Fibroblast of mammary gland (primary cell): ENCODE results near the gene PEX3.

Experiments
- DNase-seq: peaks from one replicate; pipeline ENCODE4 v3.0.0-alpha.2; 2010; ENCODE audit warnings: low read depth
- H3K4me3 ChIP-seq: 2 replicates; pipeline ENCODE4 v1.5.1; 2011; ENCODE audit warnings: low read depth, mild to moderate bottlenecking, low read length, moderate library complexity; ENCODE audit not compliant: control insufficient read depth
- TF ChIP-seq, protein P1 (sequence below): conservative IDR thresholded peaks from 2 replicates; pipeline ENCODE4 v1.5.1; 2011; ENCODE audit warnings: low read depth, low read length, inconsistent platforms; ENCODE audit not compliant: control insufficient read depth, insufficient read depth

PEX3 gene

DNA sequence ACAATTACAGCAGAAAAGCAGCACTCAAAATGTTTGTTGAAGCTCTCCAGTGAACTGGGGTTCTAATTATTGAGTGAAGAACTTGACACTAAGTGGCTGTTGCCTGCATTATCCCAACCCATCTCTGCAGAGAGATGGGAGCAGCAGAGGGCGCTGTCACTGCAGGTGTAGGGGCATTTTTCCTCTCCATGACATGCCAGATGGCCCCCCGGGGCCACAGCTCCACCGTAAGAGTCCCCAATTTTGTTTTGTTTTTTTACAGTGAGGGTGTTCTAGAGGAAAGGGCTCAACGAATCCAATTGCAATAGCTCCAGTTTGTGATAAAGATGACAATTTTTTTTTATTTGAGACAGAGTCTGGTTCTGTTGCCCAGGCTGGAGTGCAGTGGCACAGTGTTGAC lies 62.8 kb downstream of the PEX3 start:
- no peak overlapping the region for H3K4me3 ChIP-seq
- TF ChIP-seq, protein P1, sequence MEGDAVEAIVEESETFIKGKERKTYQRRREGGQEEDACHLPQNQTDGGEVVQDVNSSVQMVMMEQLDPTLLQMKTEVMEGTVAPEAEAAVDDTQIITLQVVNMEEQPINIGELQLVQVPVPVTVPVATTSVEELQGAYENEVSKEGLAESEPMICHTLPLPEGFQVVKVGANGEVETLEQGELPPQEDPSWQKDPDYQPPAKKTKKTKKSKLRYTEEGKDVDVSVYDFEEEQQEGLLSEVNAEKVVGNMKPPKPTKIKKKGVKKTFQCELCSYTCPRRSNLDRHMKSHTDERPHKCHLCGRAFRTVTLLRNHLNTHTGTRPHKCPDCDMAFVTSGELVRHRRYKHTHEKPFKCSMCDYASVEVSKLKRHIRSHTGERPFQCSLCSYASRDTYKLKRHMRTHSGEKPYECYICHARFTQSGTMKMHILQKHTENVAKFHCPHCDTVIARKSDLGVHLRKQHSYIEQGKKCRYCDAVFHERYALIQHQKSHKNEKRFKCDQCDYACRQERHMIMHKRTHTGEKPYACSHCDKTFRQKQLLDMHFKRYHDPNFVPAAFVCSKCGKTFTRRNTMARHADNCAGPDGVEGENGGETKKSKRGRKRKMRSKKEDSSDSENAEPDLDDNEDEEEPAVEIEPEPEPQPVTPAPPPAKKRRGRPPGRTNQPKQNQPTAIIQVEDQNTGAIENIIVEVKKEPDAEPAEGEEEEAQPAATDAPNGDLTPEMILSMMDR: peak; percentile 40
- no peak for DNase-seq

DNA sequence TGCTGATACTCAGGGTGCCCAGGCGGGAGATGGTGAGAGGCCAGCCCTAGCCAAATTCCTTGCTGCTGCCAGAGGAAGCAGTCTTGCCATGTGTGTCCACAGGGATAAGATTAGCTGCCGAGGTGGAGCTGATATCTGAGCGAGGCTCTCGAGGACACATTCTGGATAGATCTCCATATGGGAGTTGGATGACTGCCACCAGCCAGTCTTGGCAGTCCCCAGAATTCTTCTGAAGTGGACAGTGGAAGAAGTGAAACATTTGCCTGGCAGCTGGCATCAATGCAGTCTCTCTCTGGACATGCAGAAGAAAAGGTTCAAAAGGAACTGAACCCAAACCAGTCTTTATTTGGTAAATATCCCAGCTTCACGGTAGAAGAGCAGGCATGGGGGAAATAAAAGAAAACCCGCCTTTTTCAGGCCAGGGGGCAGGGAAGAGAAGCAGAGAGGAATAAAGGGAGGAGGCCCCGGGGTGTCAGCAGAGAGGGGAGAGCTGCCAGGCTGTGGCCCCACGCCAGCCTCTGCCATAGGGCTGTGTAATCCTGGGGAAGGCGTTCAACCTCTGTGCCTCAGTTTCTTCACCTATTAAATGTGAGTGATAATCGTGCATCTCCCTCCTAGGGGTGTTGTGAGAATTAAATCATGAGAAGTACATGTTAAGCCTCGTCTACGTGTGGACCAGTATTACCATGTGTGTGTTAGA lies 64.6 kb downstream of the PEX3 start:
- H3K4me3 ChIP-seq: no peak overlapping the region
- TF ChIP-seq, protein P1: no peak
- peak; percentile 25 for DNase-seq

DNA sequence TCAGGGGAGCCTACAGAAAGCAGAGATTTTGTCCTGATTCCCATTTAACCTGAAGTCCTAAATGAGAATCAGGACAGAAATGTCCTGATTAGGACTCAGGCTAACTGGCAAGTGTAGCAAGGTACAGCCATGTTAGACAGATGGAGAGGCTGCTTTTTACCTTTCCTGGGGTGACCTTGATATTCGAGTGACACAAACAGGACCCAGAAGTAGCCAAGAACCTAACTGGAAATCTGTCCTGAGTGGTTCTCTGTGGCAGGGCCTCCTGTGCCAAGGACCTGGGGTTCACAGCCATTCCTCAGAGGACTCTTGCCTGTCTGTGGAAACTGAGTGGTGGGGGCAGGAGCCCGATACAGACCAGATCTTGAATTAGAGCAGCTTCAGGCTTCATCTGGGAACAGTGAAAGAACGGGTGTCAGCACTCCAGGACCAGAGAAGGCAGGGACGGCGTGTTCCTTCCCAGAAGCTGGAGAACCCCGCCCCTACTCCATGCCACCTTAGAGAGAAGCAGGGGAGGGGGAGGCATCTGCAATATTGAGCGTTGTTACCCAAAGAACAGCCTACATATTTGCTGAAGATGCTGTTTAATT lies 65.3 kb downstream of the PEX3 start:
- TF ChIP-seq, protein P1: no peak
- no peak overlapping the region for H3K4me3 ChIP-seq
- DNase-seq: no peak

DNA sequence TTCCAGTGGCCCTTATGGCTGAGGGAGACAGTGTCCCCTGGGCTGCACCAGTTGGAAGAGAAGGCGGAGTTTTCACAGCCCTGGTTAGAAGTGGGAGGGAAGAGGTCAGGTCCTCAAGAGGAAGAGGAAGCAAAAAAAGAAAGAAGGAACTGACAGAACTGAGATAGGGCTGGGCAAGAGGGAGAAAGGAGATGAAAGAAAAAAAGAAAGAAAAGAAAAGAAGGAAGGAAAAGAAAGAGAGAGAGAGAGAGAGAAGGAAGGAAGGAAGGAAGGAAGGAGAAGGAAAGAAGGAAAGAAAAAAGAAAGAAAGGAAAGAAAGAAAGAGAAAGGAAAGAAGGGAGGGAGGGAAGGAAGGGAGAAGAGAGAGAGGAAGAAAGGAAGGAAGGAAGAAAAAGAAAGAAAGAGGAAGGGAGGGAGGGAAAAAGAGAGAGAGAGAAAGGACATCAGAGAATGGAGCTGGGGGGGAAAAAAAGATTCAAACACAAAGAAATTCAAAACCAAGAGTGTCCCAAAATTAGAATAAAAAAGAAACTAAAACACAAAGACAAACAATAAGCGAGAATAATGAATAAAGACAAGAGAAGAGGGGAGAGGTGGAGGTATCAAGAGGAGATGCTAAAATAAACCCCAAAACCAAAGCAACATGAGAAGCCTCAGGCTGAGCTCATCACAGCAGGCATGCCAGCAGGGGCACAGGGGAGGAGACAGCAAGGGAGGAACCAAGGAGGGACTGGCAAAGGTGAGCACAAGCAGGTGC lies 66.3 kb downstream of the PEX3 start:
- no peak for DNase-seq
- no peak overlapping the region for H3K4me3 ChIP-seq
- TF ChIP-seq, protein P1: no peak

DNA sequence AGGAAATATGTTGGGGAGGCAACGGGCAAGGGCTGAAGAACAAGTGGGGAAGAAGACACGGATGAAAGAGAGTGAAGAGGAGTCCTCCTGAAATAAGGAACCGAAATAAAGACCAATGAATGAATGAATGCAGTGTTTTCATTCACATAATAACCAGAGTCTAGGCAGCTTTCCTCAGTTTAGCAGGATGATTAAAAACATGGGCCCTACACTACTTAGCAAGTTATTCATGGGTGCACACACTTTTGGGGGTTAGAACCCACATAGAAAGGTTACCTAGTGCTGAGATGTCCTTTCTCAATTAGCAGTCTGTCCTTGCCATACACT lies 66.8 kb downstream of the PEX3 start:
- no peak overlapping the region for H3K4me3 ChIP-seq
- DNase-seq: no peak
- TF ChIP-seq, protein P1: no peak

DNA sequence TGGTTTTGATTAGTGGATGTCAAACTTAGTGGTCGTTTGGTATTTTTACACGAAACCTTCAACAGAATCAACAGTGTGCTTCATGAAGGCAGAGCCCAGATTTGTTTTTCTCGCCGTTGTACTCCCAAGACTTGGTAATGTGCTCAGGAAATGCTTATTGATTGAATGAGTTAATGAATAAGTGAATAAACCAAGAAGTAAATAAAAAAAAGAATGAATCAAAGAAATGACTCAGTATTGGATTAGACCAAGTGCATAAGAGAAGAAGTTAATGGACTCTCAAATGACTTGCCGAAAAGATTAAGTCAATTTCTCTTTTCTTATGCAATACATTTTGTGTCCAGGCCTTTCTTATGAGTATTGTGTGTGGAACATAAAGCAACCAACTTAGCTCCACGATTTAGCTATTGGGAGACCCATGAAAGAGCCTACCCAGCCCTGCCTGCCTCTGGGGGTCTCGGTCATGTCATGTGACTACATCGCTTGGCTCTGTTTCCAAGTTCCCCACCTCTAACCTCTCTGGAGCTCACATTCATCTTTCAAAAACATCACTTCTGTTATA lies 71.5 kb downstream of the PEX3 start:
- TF ChIP-seq, protein P1: no peak
- H3K4me3 ChIP-seq: no peak overlapping the region
- no peak for DNase-seq
